HepG2 (cell line): ENCODE results near the gene TBL2. TPM values are rescaled to one million over a fixed set of nuclear protein-coding genes. Genes with fewer than 3 reads are reported as not detected.
A peak's percentile ranks its signal among the peaks of the same experiment; 100 is the strongest.

Source experiments
- ATAC-seq: fragments of 200-7000 bp; cut with Tn5 transposase; 3 replicates; pipeline ENCODE4 v1.9.1; 2020; ENCODE audit warnings: mild to moderate bottlenecking, moderate library complexity
- BruUV-seq: library from RNA; stranded (reverse); fragments of 400-500 nt; replicated peaks from 2 replicates; lab custom pipeline; 2021; lab: Mats Ljungman, UMichigan
- CTCF ChIA-PET: fragments of 300-600 bp; formaldehyde crosslinking; extraction: SDS; loops from one replicate; lab custom pipeline; 2021; ENCODE audit warnings: low total read pairs, inconsistent platforms, low intra/inter-chr PET ratio; lab: Yijun Ruan, JAX
- POLR2A ChIA-PET: fragments of 350-600 bp; sonication (Branson Sonifier 250); formaldehyde crosslinking; loops from one replicate; lab custom pipeline; 2020; ENCODE audit warnings: antibody characterized with exemption, inconsistent platforms; lab: Yijun Ruan, JAX
- DNase-seq: peaks from one replicate; pipeline ENCODE4 v3.0.0-alpha.2; 2015; ENCODE audit warnings: low spot score
- FAIRE-seq: peaks from 3 replicates; lab custom pipeline; 2011; peaks lifted over from hg19 to GRCh38; lab: Jason Lieb, UNC
- H2AFZ ChIP-seq: one replicate; pipeline ENCODE4 v1.6.1; 2011; ENCODE audit warnings: low read length, inconsistent platforms
- H3K27ac ChIP-seq: fragments of 300-600 bp; 3 replicates; pipeline ENCODE4 v1.8.0; 2011; ENCODE audit warnings: mixed run types, mild to moderate bottlenecking, mixed read lengths, low read length, inconsistent platforms; ENCODE audit not compliant: insufficient read depth; ENCODE audit errors: extremely low read length
- H3K27me3 ChIP-seq, 2 experiments: fragments of 200-600 bp in 1 of 2; 2 replicates in 1 of 2; 3 replicates in 1 of 2; pipeline versions ENCODE4 v1.6.0 to v1.8.0; 2011; ENCODE audit warnings: low read length in 2 of 2, mild to moderate bottlenecking in 2 of 2, moderate library complexity in 2 of 2, inconsistent platforms in 1 of 2; ENCODE audit not compliant: insufficient read depth in 2 of 2, control insufficient read depth in 1 of 2
- H3K36me3 ChIP-seq, 2 experiments: fragments of 200-600 bp in 1 of 2; replicated peaks in 1 of 2; 2 replicates in 1 of 2; 3 replicates in 1 of 2; pipeline versions ENCODE4 v1.5.1 to v1.8.0; 2011; ENCODE audit warnings: low read length in 2 of 2, inconsistent platforms in 1 of 2; ENCODE audit not compliant: insufficient read depth in 2 of 2, control insufficient read depth in 1 of 2
- H3K4me1 ChIP-seq: 2 replicates; pipeline ENCODE4 v1.5.1; 2012; ENCODE audit warnings: low read length, inconsistent platforms; ENCODE audit not compliant: insufficient read depth
- H3K4me2 ChIP-seq: 2 replicates; pipeline ENCODE4 v1.6.0; 2011; ENCODE audit warnings: low read depth, low read length, inconsistent platforms
- H3K4me3 ChIP-seq, 3 experiments: fragments of 200-600 bp in 1 of 3; sonication (generic), shearing (Covaris generic) in 1 of 3; replicated peaks in 1 of 3; 2 replicates each; pipeline ENCODE4 v1.5.1; 2011 to 2016; ENCODE audit warnings: low read length in 3 of 3, inconsistent platforms in 2 of 3, low read depth in 2 of 3, mild to moderate bottlenecking in 2 of 3, control low read depth in 1 of 3, mixed read lengths in 1 of 3; ENCODE audit not compliant: insufficient read depth in 1 of 3
- H3K79me2 ChIP-seq: one replicate; pipeline ENCODE4 v1.6.1; 2011; ENCODE audit warnings: low read length, inconsistent platforms; ENCODE audit not compliant: insufficient read depth
- H3K9ac ChIP-seq: 2 replicates; pipeline ENCODE4 v1.6.0; 2011; ENCODE audit warnings: mild to moderate bottlenecking, low read depth, low read length, inconsistent platforms; ENCODE audit not compliant: insufficient read depth
- H3K9me3 ChIP-seq: 2 replicates; pipeline ENCODE4 v1.5.1; 2012; ENCODE audit warnings: mild to moderate bottlenecking, low read length
- H4K20me1 ChIP-seq: 2 replicates; pipeline ENCODE4 v1.6.0; 2011; ENCODE audit warnings: inconsistent platforms, mild to moderate bottlenecking, low read length, moderate library complexity; ENCODE audit not compliant: insufficient read depth
- CENPT ChIP-seq: sonication (generic); formaldehyde crosslinking; IDR thresholded peaks from 2 replicates; pipeline ENCODE4 v1.8.0; 2022; ENCODE audit warnings: low read depth, mild to moderate bottlenecking, moderate library complexity, missing genetic modification reagents
- FUBP1 ChIP-seq: sonication (generic); formaldehyde crosslinking; IDR thresholded peaks from 2 replicates; pipeline ENCODE4 v1.5.1; 2020; ENCODE audit warnings: missing genetic modification reagents, mild to moderate bottlenecking, borderline replicate concordance
- GATAD2A ChIP-seq: IDR thresholded peaks from 2 replicates; pipeline ENCODE4 v1.6.1; 2016
- HOMEZ ChIP-seq: IDR thresholded peaks from 2 replicates; pipeline ENCODE4 v1.6.1; 2016; ENCODE audit warnings: low read depth
- PRDM15 ChIP-seq: sonication (generic); formaldehyde crosslinking; IDR thresholded peaks from 2 replicates; pipeline ENCODE4 v1.4.0; 2020; ENCODE audit warnings: missing genetic modification reagents
- RBAK ChIP-seq: sonication (generic); formaldehyde crosslinking; IDR thresholded peaks from 2 replicates; pipeline ENCODE4 v1.5.1; 2020; ENCODE audit warnings: mild to moderate bottlenecking, missing genetic modification reagents
- RXRA ChIP-seq: sonication (generic); formaldehyde crosslinking; IDR thresholded peaks from 2 replicates; pipeline ENCODE4 v1.5.1; 2020; ENCODE audit warnings: missing genetic modification reagents
- ZBED4 ChIP-seq: sonication (generic); formaldehyde crosslinking; IDR thresholded peaks from 2 replicates; pipeline ENCODE4 v1.4.0; 2020; ENCODE audit warnings: missing genetic modification reagents, borderline replicate concordance
- ZMAT3 ChIP-seq: sonication (generic); formaldehyde crosslinking; conservative IDR thresholded peaks from 2 replicates; pipeline ENCODE4 v1.7.0; 2021; ENCODE audit warnings: missing genetic modification reagents
- WGBS: methylation state at CpG from one replicate; pipeline ENCODE4 v1.1.6; 2017; ENCODE audit warnings: low lambda C conversion rate; 5-methylcytosine and 5-hydroxymethylcytosine counted together
- in situ Hi-C: cut with HindIII; loops from 2 replicates; pipeline ENCODE4 v1.10.0; 2017; ENCODE audit warnings: low pct_unique_long_range_greater_than_20kb; ENCODE audit not compliant: extremely low pct_ligation_motif_present
- intact Hi-C: fragments of 100-400 bp; cut with micrococcal nuclease; formaldehyde crosslinking; loops from one replicate; pipeline ENCODE4 v1.10.0; 2022; ENCODE audit not compliant: unreplicated experiment
- polyA plus RNA-seq, 8 experiments: library from polyadenylated mRNA; depleted of rRNA in 3 of 8; stranded (reverse) in 7 of 8; unstranded in 1 of 8; fragments of >200 nt; fragmentation: Illumina TruSeq in 4 of 8; extraction: Trizol in 4 of 8; gene quantifications; 2 replicates each; pipeline versions ENCODE4 v1.2.1 to v1.2.3, GENCODE V29; 2011 to 2016; ENCODE audit warnings: low read depth in 4 of 8, missing spikeins in 1 of 8, mixed read lengths in 1 of 8; ENCODE audit not compliant: insufficient read depth in 1 of 8
- total RNA-seq, 5 experiments: library from RNA; depleted of rRNA; stranded (reverse); fragments of >200 nt; fragmentation: Illumina TruSeq; extraction: Trizol; gene quantifications; 2 replicates each; pipeline ENCODE4 v1.2.3, GENCODE V29; 2016; ENCODE audit warnings: low read depth in 1 of 5

TBL2 gene
- total and polyA plus RNA-seq, 2 of the 13 experiments (the other 11 are each of a cell fraction or from before 2014, with no cell fraction given), result 43.4 to 47.2 TPM

GRCh38 chr7:73557397-73558257 lies 20.8 kb downstream of the TBL2 start, which contains the start of gene BCL7B (continued):
- TF ChIP-seq ZBED4 (CRISPR knock-in tag), result no peak
- no peak for TF ChIP-seq RBAK (CRISPR knock-in tag)
- TF ChIP-seq ZMAT3 (CRISPR knock-in tag), result peak; percentile 88
- peak; percentile 34; the same call in 1 of the 2 replicates for TF ChIP-seq GATAD2A (CRISPR knock-in tag)

- WGBS, result no CpG with 5 or more reads among the region's 36 CpGs
- Histone ChIP-seq H2AFZ (no peak overlapping the region), H3K27me3 (no peaks in the 10 kb centered on the region; a peak in 1 of 5 replicates), H3K36me3 (peaks cover 0 to 6% of the 10 kb centered on the region in 2 experiments; a peak in 3 of 5 replicates), H3K4me2 (peak overlapping the region; percentile 89), H3K79me2 (peaks cover 27% of the 10 kb centered on the region), H4K20me1 (peaks cover 5% of the 10 kb centered on the region; the same call in 1 of the 2 replicates), H3K4me1 (peaks cover 51% of the 10 kb centered on the region), H3K4me3 (peak overlapping the region; percentile 86 to 94 (median 90)), H3K27ac (peak overlapping the region; percentile 98), H3K9ac (peak overlapping the region; percentile 94), H3K9me3 (no peaks in the 10 kb centered on the region)
- in situ Hi-C loops (no loop called here), intact Hi-C loops (loop anchor here (5.0 kb wide), 1 partner anchor 35 kb away; the partner anchor contains the start of gene BAZ1B)
- ATAC-seq, result peak; percentile 95
- DNase-seq, result peak; percentile 85
- BruUV-seq, result no TSS peak
- POLR2A ChIA-PET, result interaction anchor here (0.6 to 2.5 kb wide), 6 partner anchors 12 to 159 kb away, joined by 3 to 16 read pairs (median 4); partner anchors contain the start of genes BAZ1B and TBL2
- FAIRE-seq, result no peak
- CTCF ChIA-PET, result no interaction called here
- TF ChIP-seq CENPT (0 out of 2 replicates have a peak, but pooled peaks have one; percentile 10), PRDM15 (CRISPR knock-in tag) (peak; percentile 84), HOMEZ (CRISPR knock-in tag) (0 out of 2 replicates have a peak, but pooled peaks have one; percentile 22), FUBP1 (no peak), RXRA (CRISPR knock-in tag) (0 out of 2 replicates have a peak, but pooled peaks have one; percentile 36)
Observed at GRCh38 chr7:73557108-73557396, 21.3 kb downstream of the TBL2 start.
